ENCODE measurements around the gene BBX. TPM values are rescaled to one million over a fixed set of nuclear protein-coding genes. Genes with fewer than 3 reads are reported as not detected.

Gene BBX
- total and polyA plus RNA-seq, 2 of the 13 experiments (the other 11 are each of a cell fraction or from before 2014, with no cell fraction given) = 13.7 to 23.2 TPM

DNA sequence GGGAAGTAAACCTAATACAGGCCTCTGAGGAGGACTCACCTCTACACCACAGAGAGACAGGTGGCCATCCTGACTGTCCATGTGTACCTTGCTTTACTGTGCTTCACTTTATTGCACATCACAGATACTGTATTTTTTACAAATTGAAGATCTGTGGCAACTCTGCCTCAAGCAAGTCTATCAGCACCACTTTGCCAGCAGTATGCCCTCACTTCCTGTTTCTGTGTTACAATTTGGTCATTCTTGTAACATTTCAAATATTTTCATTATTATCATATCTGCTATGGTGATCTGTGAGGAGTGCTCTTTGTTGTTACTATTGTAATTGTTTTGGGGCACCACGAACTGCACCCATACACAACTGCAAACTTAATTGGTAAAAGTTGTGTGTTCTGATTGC, 78.0 kb downstream of the BBX start:
- FAIRE-seq (no peak), ATAC-seq (no peak), DNase-seq (ENCODE audit: low spot score) (no peak)
- Histone ChIP-seq H3K4me2 (ENCODE audit: low read depth, low read length) (no peak overlapping the region), H3K9me3 (ENCODE audit: low read length) (no peaks in the 10 kb centered on the region), H3K4me1 (ENCODE audit: insufficient read depth, low read length) (peaks cover 31% of the 10 kb centered on the region), H4K20me1 (ENCODE audit: insufficient read depth, low read length) (no peaks in the 10 kb centered on the region; the same call in 1 of the 2 replicates), H3K36me3 (replicated peaks in 1 of 2; ENCODE audit: control insufficient read depth in 1 of 2, insufficient read depth in 2 of 2, low read length in 2 of 2) (no peaks in the 10 kb centered on the region; a peak in 1 of 5 replicates), H3K27me3 (ENCODE audit: control insufficient read depth in 1 of 2, insufficient read depth in 2 of 2, low read length in 2 of 2) (no peaks in the 10 kb centered on the region), H3K9ac (ENCODE audit: insufficient read depth, low read depth, low read length) (no peak overlapping the region), H3K4me3 (replicated peaks in 1 of 3; ENCODE audit: insufficient read depth in 1 of 3, low read depth in 2 of 3, low read length in 3 of 3) (no peak overlapping the region), H3K27ac (ENCODE audit: extremely low read length, insufficient read depth, low read length) (no peak overlapping the region), H3K79me2 (ENCODE audit: insufficient read depth, low read length) (peaks cover 13% of the 10 kb centered on the region), H2AFZ (ENCODE audit: low read length) (no peak overlapping the region)
- in situ Hi-C loops (cut with HindIII; ENCODE audit: extremely low pct_ligation_motif_present, low pct_unique_long_range_greater_than_20kb) (no loop called here), intact Hi-C loops (cut with micrococcal nuclease; ENCODE audit: unreplicated experiment) (no loop called here)
- POLR2A ChIA-PET = no interaction called here
- CTCF ChIA-PET (ENCODE audit: low intra/inter-chr PET ratio, low total read pairs) = no interaction called here
- 92% methylated on average over 1 of the region's 1 CpG for WGBS (ENCODE audit: low lambda C conversion rate)
- no peak for TF ChIP-seq ZNF234 (CRISPR knock-in tag; conservative IDR thresholded peaks at IDR 0.05)
- TF ChIP-seq, protein P1, sequence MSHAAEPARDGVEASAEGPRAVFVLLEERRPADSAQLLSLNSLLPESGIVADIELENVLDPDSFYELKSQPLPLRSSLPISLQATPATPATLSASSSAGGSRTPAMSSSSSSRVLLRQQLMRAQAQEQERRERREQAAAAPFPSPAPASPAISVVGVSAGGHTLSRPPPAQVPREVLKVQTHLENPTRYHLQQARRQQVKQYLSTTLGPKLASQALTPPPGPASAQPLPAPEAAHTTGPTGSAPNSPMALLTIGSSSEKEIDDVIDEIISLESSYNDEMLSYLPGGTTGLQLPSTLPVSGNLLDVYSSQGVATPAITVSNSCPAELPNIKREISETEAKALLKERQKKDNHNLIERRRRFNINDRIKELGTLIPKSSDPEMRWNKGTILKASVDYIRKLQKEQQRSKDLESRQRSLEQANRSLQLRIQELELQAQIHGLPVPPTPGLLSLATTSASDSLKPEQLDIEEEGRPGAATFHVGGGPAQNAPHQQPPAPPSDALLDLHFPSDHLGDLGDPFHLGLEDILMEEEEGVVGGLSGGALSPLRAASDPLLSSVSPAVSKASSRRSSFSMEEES (CRISPR knock-in tag; IDR thresholded peaks at IDR 0.05) = no peak
- TF ChIP-seq, protein P2, sequence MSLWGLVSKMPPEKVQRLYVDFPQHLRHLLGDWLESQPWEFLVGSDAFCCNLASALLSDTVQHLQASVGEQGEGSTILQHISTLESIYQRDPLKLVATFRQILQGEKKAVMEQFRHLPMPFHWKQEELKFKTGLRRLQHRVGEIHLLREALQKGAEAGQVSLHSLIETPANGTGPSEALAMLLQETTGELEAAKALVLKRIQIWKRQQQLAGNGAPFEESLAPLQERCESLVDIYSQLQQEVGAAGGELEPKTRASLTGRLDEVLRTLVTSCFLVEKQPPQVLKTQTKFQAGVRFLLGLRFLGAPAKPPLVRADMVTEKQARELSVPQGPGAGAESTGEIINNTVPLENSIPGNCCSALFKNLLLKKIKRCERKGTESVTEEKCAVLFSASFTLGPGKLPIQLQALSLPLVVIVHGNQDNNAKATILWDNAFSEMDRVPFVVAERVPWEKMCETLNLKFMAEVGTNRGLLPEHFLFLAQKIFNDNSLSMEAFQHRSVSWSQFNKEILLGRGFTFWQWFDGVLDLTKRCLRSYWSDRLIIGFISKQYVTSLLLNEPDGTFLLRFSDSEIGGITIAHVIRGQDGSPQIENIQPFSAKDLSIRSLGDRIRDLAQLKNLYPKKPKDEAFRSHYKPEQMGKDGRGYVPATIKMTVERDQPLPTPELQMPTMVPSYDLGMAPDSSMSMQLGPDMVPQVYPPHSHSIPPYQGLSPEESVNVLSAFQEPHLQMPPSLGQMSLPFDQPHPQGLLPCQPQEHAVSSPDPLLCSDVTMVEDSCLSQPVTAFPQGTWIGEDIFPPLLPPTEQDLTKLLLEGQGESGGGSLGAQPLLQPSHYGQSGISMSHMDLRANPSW (CRISPR knock-in tag; IDR thresholded peaks at IDR 0.05; ENCODE audit: borderline replicate concordance) = no peak
- no peak for TF ChIP-seq ZBTB42 (CRISPR knock-in tag; IDR thresholded peaks at IDR 0.05)
- TF ChIP-seq ZFP37 (CRISPR knock-in tag; IDR thresholded peaks at IDR 0.05; ENCODE audit: borderline replicate concordance) = no peak
- TF ChIP-seq, protein P3, sequence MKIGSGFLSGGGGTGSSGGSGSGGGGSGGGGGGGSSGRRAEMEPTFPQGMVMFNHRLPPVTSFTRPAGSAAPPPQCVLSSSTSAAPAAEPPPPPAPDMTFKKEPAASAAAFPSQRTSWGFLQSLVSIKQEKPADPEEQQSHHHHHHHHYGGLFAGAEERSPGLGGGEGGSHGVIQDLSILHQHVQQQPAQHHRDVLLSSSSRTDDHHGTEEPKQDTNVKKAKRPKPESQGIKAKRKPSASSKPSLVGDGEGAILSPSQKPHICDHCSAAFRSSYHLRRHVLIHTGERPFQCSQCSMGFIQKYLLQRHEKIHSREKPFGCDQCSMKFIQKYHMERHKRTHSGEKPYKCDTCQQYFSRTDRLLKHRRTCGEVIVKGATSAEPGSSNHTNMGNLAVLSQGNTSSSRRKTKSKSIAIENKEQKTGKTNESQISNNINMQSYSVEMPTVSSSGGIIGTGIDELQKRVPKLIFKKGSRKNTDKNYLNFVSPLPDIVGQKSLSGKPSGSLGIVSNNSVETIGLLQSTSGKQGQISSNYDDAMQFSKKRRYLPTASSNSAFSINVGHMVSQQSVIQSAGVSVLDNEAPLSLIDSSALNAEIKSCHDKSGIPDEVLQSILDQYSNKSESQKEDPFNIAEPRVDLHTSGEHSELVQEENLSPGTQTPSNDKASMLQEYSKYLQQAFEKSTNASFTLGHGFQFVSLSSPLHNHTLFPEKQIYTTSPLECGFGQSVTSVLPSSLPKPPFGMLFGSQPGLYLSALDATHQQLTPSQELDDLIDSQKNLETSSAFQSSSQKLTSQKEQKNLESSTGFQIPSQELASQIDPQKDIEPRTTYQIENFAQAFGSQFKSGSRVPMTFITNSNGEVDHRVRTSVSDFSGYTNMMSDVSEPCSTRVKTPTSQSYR (CRISPR knock-in tag; IDR thresholded peaks at IDR 0.05; ENCODE audit: borderline replicate concordance) = no peak
- TF ChIP-seq RARA (CRISPR knock-in tag; IDR thresholded peaks at IDR 0.05) = no peak
- no peak for TF ChIP-seq MLLT10 (CRISPR knock-in tag; IDR thresholded peaks at IDR 0.05)
- TF ChIP-seq ZNF788 (CRISPR knock-in tag; IDR thresholded peaks at IDR 0.05; ENCODE audit: borderline replicate concordance) = no peak
- TF ChIP-seq ZNF44 (CRISPR knock-in tag; IDR thresholded peaks at IDR 0.05) = no peak
- no peak for TF ChIP-seq SYNCRIP (IDR thresholded peaks at IDR 0.05; ENCODE audit: insufficient read depth, low read depth, low read length)
- no peak for TF ChIP-seq KLF13 (CRISPR knock-in tag; IDR thresholded peaks at IDR 0.05)
- no peak for TF ChIP-seq ISL2 (CRISPR knock-in tag; IDR thresholded peaks at IDR 0.05)
- TF ChIP-seq ZNF737 (CRISPR knock-in tag; IDR thresholded peaks at IDR 0.05; ENCODE audit: borderline replicate concordance) = no peak
- TF ChIP-seq TEAD2 (CRISPR knock-in tag; IDR thresholded peaks at IDR 0.05) = no peak
- BruUV-seq (replicated peaks) = no TSS peak
